ENCODE measurements around the gene TMEM272.

The TMEM272 gene

GRCh38 chr13:51818276-51818675 lies 26.7 kb downstream of the TMEM272 start:
- Histone ChIP-seq H3K79me2 (ENCODE audit: insufficient read depth, low read length) (no peaks in the 10 kb centered on the region), H2AFZ (ENCODE audit: low read depth, low read length) (no peak overlapping the region), H3K4me1 (ENCODE audit: insufficient read depth, low read length) (peaks cover 9% of the 10 kb centered on the region), H3K4me2 (ENCODE audit: insufficient read depth, low read length) (no peak overlapping the region), H3K36me3 (ENCODE audit: insufficient read depth, low read length) (no peaks in the 10 kb centered on the region), H3K27ac (ENCODE audit: low read length) (no peak overlapping the region), H3K4me3 (ENCODE audit: low read depth in 1 of 2, low read length in 2 of 2) (no peak overlapping the region), H4K20me1 (ENCODE audit: insufficient read depth, low read length) (no peaks in the 10 kb centered on the region), H3K9me3 (ENCODE audit: insufficient read depth, low read length, severe bottlenecking) (no peaks in the 10 kb centered on the region), H3K27me3 (ENCODE audit: insufficient read depth, low read length, poor library complexity) (peaks cover 24% of the 10 kb centered on the region), H3K9ac (ENCODE audit: low read depth, low read length) (no peak overlapping the region)
- TF ChIP-seq CTCF (IDR thresholded peaks at IDR 0.05; ENCODE audit: borderline replicate concordance, extremely low read depth, low read length, poor library complexity, severe bottlenecking), result no peak
- TF ChIP-seq EZH2 (IDR thresholded peaks at IDR 0.05; ENCODE audit: borderline replicate concordance, low read depth, low read length, severe bottlenecking), result no peak
- no peak for DNase-seq
- ATAC-seq (ENCODE audit: insufficient read depth, low read depth), result no peak

- ATAC-seq (ENCODE audit: insufficient read depth, low read depth), result no peak
Observed at GRCh38 chr13:51817717-51818116, 27.3 kb downstream of the TMEM272 start.

GRCh38 chr13:51816604-51817249 lies 28.2 kb downstream of the TMEM272 start:
- TF ChIP-seq CTCF (IDR thresholded peaks at IDR 0.05; ENCODE audit: borderline replicate concordance, extremely low read depth, low read length, poor library complexity, severe bottlenecking) (no peak), EZH2 (IDR thresholded peaks at IDR 0.05; ENCODE audit: borderline replicate concordance, low read depth, low read length, severe bottlenecking) (no peak)
- Histone ChIP-seq H4K20me1 (ENCODE audit: insufficient read depth, low read length) (no peaks in the 10 kb centered on the region), H3K4me1 (ENCODE audit: insufficient read depth, low read length) (peaks cover 9% of the 10 kb centered on the region), H2AFZ (ENCODE audit: low read depth, low read length) (no peak overlapping the region), H3K27me3 (ENCODE audit: insufficient read depth, low read length, poor library complexity) (peaks cover 16% of the 10 kb centered on the region), H3K9ac (ENCODE audit: low read depth, low read length) (no peak overlapping the region), H3K79me2 (ENCODE audit: insufficient read depth, low read length) (no peaks in the 10 kb centered on the region), H3K27ac (ENCODE audit: low read length) (no peak overlapping the region), H3K4me3 (ENCODE audit: low read depth in 1 of 2, low read length in 2 of 2) (no peak overlapping the region), H3K9me3 (ENCODE audit: insufficient read depth, low read length, severe bottlenecking) (no peaks in the 10 kb centered on the region), H3K36me3 (ENCODE audit: insufficient read depth, low read length) (no peaks in the 10 kb centered on the region), H3K4me2 (ENCODE audit: insufficient read depth, low read length) (no peak overlapping the region)
- DNase-seq (no peak), ATAC-seq (ENCODE audit: insufficient read depth, low read depth) (no peak)

More at GRCh38 chr13:51817717-51818116, 27.3 kb downstream of the TMEM272 start:
- H3K4me2 ChIP-seq (ENCODE audit: insufficient read depth, low read length), result no peak overlapping the region
- H3K36me3 ChIP-seq (ENCODE audit: insufficient read depth, low read length), result no peaks in the 10 kb centered on the region
- no peak overlapping the region for H2AFZ ChIP-seq (ENCODE audit: low read depth, low read length)
- peaks cover 9% of the 10 kb centered on the region for H3K4me1 ChIP-seq (ENCODE audit: insufficient read depth, low read length)
- H3K4me3 ChIP-seq (ENCODE audit: low read depth in 1 of 2, low read length in 2 of 2), result no peak overlapping the region
- no peaks in the 10 kb centered on the region for H3K79me2 ChIP-seq (ENCODE audit: insufficient read depth, low read length)
- H3K9ac ChIP-seq (ENCODE audit: low read depth, low read length), result no peak overlapping the region
- peaks cover 24% of the 10 kb centered on the region for H3K27me3 ChIP-seq (ENCODE audit: insufficient read depth, low read length, poor library complexity)
- H4K20me1 ChIP-seq (ENCODE audit: insufficient read depth, low read length), result no peaks in the 10 kb centered on the region
- no peak for DNase-seq
- TF ChIP-seq EZH2 (IDR thresholded peaks at IDR 0.05; ENCODE audit: borderline replicate concordance, low read depth, low read length, severe bottlenecking) (no peak), CTCF (IDR thresholded peaks at IDR 0.05; ENCODE audit: borderline replicate concordance, extremely low read depth, low read length, poor library complexity, severe bottlenecking) (no peak)
- no peak overlapping the region for H3K27ac ChIP-seq (ENCODE audit: low read length)
- H3K9me3 ChIP-seq (ENCODE audit: insufficient read depth, low read length, severe bottlenecking), result no peaks in the 10 kb centered on the region
